ENCODE data around the gene ETFDH.
"Not testable (repeated sequence)": the region's sequence is repeated elsewhere in the genome, so short reads cannot be mapped to it uniquely, and the experiment has no call there.

The ETFDH gene

GRCh38 chr4:158755819-158756218, 83.7 kb downstream of the ETFDH start:
- DNase-seq (ENCODE audit: low read depth), result not testable (repeated sequence)

DNA sequence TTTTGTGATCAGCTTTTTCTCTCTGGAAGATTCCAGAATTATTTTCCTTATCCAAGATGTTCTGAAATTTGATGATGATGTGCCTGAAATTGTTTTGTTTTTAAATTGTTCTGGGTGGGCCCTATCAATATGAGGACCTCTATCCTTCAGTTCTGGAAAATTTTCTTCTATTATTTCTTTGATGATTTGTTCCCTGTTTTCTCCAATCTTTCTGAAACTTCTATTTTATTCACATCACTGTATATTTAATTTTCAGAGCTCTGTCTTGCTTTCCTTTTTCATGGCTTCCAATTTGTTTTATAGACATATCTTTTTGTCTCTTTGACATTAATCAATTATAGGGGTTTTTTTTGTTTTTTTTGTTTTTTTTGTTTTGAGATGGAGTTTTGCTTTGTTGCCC, 84.5 kb downstream of the ETFDH start:
- no peak for DNase-seq (ENCODE audit: low read depth)

- DNase-seq (ENCODE audit: low read depth), result peak; percentile 82
These were observed 86.0 kb downstream of the ETFDH start for GRCh38 chr4:158758142-158758541.

DNA sequence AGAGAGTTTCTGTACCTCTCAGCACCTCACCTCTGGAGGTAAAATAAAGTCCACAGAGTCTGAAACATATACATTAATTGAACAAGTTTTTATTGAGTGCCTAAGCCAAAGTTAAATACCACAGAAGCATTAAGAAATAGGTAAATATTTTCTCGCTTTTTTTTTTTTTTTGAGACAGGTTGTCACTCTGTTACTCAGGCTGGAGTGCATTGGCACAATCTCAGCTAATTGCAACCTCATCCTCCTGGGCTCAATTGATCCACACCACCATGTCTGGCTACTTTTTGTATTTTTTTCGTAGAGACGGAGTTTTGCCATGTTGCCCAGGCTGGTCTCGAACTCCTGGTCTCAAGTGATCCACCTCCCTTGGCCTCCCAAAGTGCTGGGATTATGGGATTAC, 86.6 kb downstream of the ETFDH start:
- no peak for DNase-seq (ENCODE audit: low read depth)
